MM.1S (cell line): ENCODE data around the gene MRC1.

ENCODE experiments used
- DNase-seq: peaks from one replicate; pipeline ENCODE4 v3.0.0-alpha.2; 2015
- H2AFZ ChIP-seq: fragments of 300-600 bp; sonication (generic); 2 replicates; pipeline ENCODE4 v1.6.0; 2016; ENCODE audit warnings: antibody characterized with exemption, low read length
- H3F3A ChIP-seq: fragments of 300-600 bp; sonication (generic); 2 replicates; pipeline ENCODE4 v1.6.1; 2016; ENCODE audit warnings: mild to moderate bottlenecking, antibody characterized with exemption, low read length, moderate library complexity, mixed read lengths; ENCODE audit not compliant: insufficient read depth
- H3K27ac ChIP-seq: fragments of 300-600 bp; sonication (generic); 2 replicates; pipeline ENCODE4 v1.5.1; 2016; ENCODE audit warnings: mild to moderate bottlenecking, low read length
- H3K27me3 ChIP-seq: fragments of 300-600 bp; sonication (generic); replicated peaks from 2 replicates; pipeline ENCODE4 v1.6.0; 2016; ENCODE audit warnings: low read length; ENCODE audit not compliant: insufficient read depth
- H3K36me3 ChIP-seq: fragments of 300-600 bp; sonication (generic); replicated peaks from 2 replicates; pipeline ENCODE4 v1.6.1; 2016; ENCODE audit warnings: mild to moderate bottlenecking, low read length, mixed read lengths; ENCODE audit not compliant: insufficient read depth
- H3K4me1 ChIP-seq: fragments of 300-600 bp; sonication (generic); 2 replicates; pipeline ENCODE4 v1.6.1; 2016; ENCODE audit warnings: low read length, mixed read lengths
- H3K4me2 ChIP-seq: fragments of 300-600 bp; sonication (generic); 2 replicates; pipeline ENCODE4 v1.6.0; 2016; ENCODE audit warnings: low read depth, low read length
- H3K4me3 ChIP-seq: fragments of 300-600 bp; sonication (generic); 2 replicates; pipeline ENCODE4 v1.5.1; 2016; ENCODE audit warnings: low read length, mixed read lengths
- H3K79me2 ChIP-seq: fragments of 300-600 bp; sonication (generic); 2 replicates; pipeline ENCODE4 v1.6.1; 2016; ENCODE audit warnings: mixed run types, low read length, mixed read lengths
- H3K9ac ChIP-seq: fragments of 300-600 bp; sonication (generic); 2 replicates; pipeline ENCODE4 v1.6.1; 2016; ENCODE audit warnings: low read length, mixed read lengths
- H3K9me2 ChIP-seq: fragments of 300-600 bp; sonication (generic); replicated peaks from 2 replicates; pipeline ENCODE4 v1.6.1; 2016; ENCODE audit warnings: mild to moderate bottlenecking, low read length, mixed read lengths; ENCODE audit not compliant: insufficient read depth
- H3K9me3 ChIP-seq: fragments of 300-600 bp; sonication (generic); replicated peaks from 2 replicates; pipeline ENCODE4 v1.6.1; 2016; ENCODE audit warnings: mild to moderate bottlenecking, low read length, mixed read lengths; ENCODE audit not compliant: insufficient read depth
- H4K20me1 ChIP-seq: fragments of 300-600 bp; sonication (generic); 2 replicates; pipeline ENCODE4 v1.6.1; 2016; ENCODE audit warnings: mild to moderate bottlenecking, low read length, moderate library complexity, mixed read lengths; ENCODE audit not compliant: insufficient read depth
- EZH2 ChIP-seq: fragments of 300-600 bp; sonication (generic); optimal IDR thresholded peaks from 2 replicates; pipeline ENCODE3; 2017; ENCODE audit warnings: low read depth, mild to moderate bottlenecking, antibody characterized with exemption, low read length, mixed read lengths
- EZH2phosphoT487 ChIP-seq: fragments of 300-600 bp; sonication (generic); IDR thresholded peaks from 2 replicates; pipeline ENCODE4 v1.6.1; 2018; ENCODE audit warnings: antibody characterized with exemption, low read length
- TF ChIP-seq, protein P1 (sequence below): fragments of 300-600 bp; sonication (generic); IDR thresholded peaks from 2 replicates; pipeline ENCODE4 v1.5.1; 2016; ENCODE audit warnings: antibody characterized with exemption, low read length, mixed read lengths

MRC1 gene

DNA sequence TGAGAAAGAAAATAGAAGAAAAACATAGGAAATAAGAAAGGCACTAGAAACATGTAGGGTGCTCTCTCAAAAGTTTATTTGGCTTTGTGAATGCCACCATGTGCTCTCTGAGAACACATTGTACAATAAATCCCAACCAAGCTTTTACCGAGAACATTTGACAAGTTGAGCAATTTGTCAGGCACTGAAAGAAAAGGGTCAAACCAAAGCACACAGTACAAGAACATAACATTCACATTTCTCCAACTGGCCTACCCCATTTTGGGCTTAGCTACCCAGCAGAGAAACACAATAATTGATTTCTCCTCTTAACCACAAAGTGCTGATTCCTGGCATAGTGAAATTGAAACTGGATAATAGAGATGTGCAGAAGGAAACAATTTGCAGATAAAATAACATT, 73.4 kb downstream of the MRC1 start:
- Histone ChIP-seq H4K20me1 (no peaks in the 10 kb centered on the region), H3K79me2 (no peaks in the 10 kb centered on the region), H3K9me3 (no peaks in the 10 kb centered on the region), H3K27ac (no peak overlapping the region), H3K9ac (no peak overlapping the region), H3F3A (no peaks in the 10 kb centered on the region), H3K4me1 (no peaks in the 10 kb centered on the region), H3K27me3 (no peaks in the 10 kb centered on the region), H3K4me2 (no peak overlapping the region), H3K36me3 (no peaks in the 10 kb centered on the region), H3K4me3 (no peak overlapping the region), H2AFZ (no peak overlapping the region), H3K9me2 (no peaks in the 10 kb centered on the region)
- no peak for TF ChIP-seq EZH2phosphoT487
- no peak for TF ChIP-seq EZH2
- TF ChIP-seq, protein P1, sequence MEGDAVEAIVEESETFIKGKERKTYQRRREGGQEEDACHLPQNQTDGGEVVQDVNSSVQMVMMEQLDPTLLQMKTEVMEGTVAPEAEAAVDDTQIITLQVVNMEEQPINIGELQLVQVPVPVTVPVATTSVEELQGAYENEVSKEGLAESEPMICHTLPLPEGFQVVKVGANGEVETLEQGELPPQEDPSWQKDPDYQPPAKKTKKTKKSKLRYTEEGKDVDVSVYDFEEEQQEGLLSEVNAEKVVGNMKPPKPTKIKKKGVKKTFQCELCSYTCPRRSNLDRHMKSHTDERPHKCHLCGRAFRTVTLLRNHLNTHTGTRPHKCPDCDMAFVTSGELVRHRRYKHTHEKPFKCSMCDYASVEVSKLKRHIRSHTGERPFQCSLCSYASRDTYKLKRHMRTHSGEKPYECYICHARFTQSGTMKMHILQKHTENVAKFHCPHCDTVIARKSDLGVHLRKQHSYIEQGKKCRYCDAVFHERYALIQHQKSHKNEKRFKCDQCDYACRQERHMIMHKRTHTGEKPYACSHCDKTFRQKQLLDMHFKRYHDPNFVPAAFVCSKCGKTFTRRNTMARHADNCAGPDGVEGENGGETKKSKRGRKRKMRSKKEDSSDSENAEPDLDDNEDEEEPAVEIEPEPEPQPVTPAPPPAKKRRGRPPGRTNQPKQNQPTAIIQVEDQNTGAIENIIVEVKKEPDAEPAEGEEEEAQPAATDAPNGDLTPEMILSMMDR, result no peak
- DNase-seq, result no peak

DNA sequence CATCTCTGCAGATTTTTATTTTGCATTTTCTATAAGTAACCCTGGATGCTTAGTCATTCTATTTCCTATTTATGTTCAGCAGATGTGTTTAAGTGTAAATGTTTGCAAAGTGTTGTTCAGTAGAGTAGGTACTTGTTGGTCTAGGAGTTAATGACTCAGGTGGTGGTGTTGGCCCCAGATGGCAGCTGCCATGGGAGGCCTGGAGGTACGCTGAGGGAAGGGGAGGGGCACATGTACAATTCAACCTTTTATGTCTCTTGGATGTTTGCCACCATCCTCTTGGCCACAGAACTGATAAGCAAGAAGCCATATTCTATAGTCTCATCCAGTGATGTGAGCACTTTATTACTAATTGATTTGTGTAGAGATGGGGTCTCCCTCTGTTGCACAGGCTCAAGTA, 74.5 kb downstream of the MRC1 start:
- no peaks in the 10 kb centered on the region for H3K27me3 ChIP-seq
- H2AFZ ChIP-seq, result no peak overlapping the region
- H3F3A ChIP-seq, result no peaks in the 10 kb centered on the region
- H3K4me3 ChIP-seq, result no peak overlapping the region
- no peaks in the 10 kb centered on the region for H3K36me3 ChIP-seq
- H3K9me2 ChIP-seq, result no peaks in the 10 kb centered on the region
- TF ChIP-seq, protein P1, result no peak
- no peak for TF ChIP-seq EZH2phosphoT487
- TF ChIP-seq EZH2, result no peak
- H3K9ac ChIP-seq, result no peak overlapping the region
- H3K27ac ChIP-seq, result no peak overlapping the region
- no peaks in the 10 kb centered on the region for H3K79me2 ChIP-seq
- H3K9me3 ChIP-seq, result no peaks in the 10 kb centered on the region
- no peaks in the 10 kb centered on the region for H3K4me1 ChIP-seq
- DNase-seq, result no peak
- no peaks in the 10 kb centered on the region for H4K20me1 ChIP-seq
- no peak overlapping the region for H3K4me2 ChIP-seq

DNA sequence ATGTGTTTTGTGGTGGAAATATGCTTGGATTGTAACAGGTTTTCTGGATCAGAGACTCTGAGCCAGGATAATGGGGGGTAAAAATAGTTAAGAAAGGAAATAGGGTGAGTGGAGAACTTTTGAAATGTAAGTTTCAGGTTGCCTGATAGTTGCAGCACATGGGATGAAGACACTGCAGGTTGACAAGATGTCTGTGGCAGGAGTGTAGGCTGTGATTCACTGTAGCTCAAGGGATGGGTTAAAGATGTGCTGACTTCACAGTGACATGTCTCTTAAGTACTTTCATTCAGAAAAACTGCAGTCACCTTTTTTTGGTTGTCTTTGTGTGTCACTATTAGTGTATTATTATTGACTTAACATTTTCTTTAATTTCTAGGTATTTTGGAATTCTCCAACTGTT, 79.0 kb downstream of the MRC1 start:
- TF ChIP-seq, protein P1, result no peak
- TF ChIP-seq EZH2phosphoT487 (no peak), EZH2 (no peak)
- no peak for DNase-seq
- no peak overlapping the region for H3K27ac ChIP-seq

DNA sequence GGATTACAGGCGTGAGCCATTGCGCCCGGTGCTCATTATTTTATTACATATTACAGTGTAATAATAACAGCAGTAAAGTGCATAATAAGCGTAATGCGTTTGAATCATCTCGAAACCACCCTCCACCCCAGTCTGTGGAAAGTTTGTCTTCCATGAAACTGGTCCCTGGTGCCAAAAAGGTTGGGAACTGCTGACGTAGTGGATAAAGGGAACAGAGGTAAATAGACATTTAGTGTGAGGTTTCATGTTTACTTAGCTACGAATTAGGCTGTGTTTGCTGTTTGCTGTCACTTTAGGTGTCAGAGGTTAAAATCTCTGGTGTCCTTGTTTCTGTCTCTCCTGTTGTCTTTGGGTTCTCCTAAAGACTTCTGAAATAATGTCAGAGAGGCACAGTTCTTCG, 82.3 kb downstream of the MRC1 start:
- H3K9ac ChIP-seq, result no peak overlapping the region
- no peak overlapping the region for H3K27ac ChIP-seq
- no peaks in the 10 kb centered on the region for H3K79me2 ChIP-seq
- no peaks in the 10 kb centered on the region for H3K9me2 ChIP-seq
- no peak overlapping the region for H3K4me3 ChIP-seq
- H2AFZ ChIP-seq, result no peak overlapping the region
- H4K20me1 ChIP-seq, result no peaks in the 10 kb centered on the region
- no peak for DNase-seq
- TF ChIP-seq EZH2phosphoT487 (no peak), EZH2 (no peak)
- TF ChIP-seq, protein P1, result no peak
- H3K9me3 ChIP-seq, result no peaks in the 10 kb centered on the region
- H3F3A ChIP-seq, result no peaks in the 10 kb centered on the region
- H3K4me1 ChIP-seq, result no peaks in the 10 kb centered on the region
- H3K36me3 ChIP-seq, result no peaks in the 10 kb centered on the region
- no peak overlapping the region for H3K4me2 ChIP-seq
- no peaks in the 10 kb centered on the region for H3K27me3 ChIP-seq

More for the DNA sequence above, 79.0 kb downstream of the MRC1 start:
- no peaks in the 10 kb centered on the region for H3K36me3 ChIP-seq
- H3K4me3 ChIP-seq, result no peak overlapping the region
- H3K9me2 ChIP-seq, result no peaks in the 10 kb centered on the region
- no peaks in the 10 kb centered on the region for H4K20me1 ChIP-seq
- H2AFZ ChIP-seq, result no peak overlapping the region
- H3F3A ChIP-seq, result no peaks in the 10 kb centered on the region
- H3K4me1 ChIP-seq, result no peaks in the 10 kb centered on the region
- no peak overlapping the region for H3K9ac ChIP-seq
- no peaks in the 10 kb centered on the region for H3K9me3 ChIP-seq
- no peaks in the 10 kb centered on the region for H3K27me3 ChIP-seq
- no peak overlapping the region for H3K4me2 ChIP-seq
- no peaks in the 10 kb centered on the region for H3K79me2 ChIP-seq
